NT2/D1 (cell line): Measurements from ENCODE around the gene RALGPS1.

Experiments
- SUZ12 ChIP-seq: IDR thresholded peaks from 2 replicates; pipeline ENCODE4 v1.6.1; 2011; ENCODE audit not compliant: insufficient read length, insufficient read depth; ENCODE audit errors: extremely low read depth
- YY1 ChIP-seq: IDR thresholded peaks from 2 replicates; pipeline ENCODE4 v1.6.1; 2011; ENCODE audit not compliant: insufficient read length, insufficient read depth
- ZNF274 ChIP-seq: IDR thresholded peaks from 2 replicates; pipeline ENCODE4 v1.6.1; 2011; ENCODE audit warnings: mild to moderate bottlenecking, low read depth, low read length

- TF ChIP-seq YY1: no peak
- TF ChIP-seq ZNF274: no peak
- TF ChIP-seq SUZ12: no peak
These were observed 12.8 kb downstream of the RALGPS1 start for GRCh38 chr9:126927419-126927818.
